A549 (cell line): Measurements from ENCODE around the gene KANSL1. TPM values are rescaled to one million over a fixed set of nuclear protein-coding genes. Genes with fewer than 3 reads are reported as not detected.

ENCODE experiments used
- ATAC-seq, 2 experiments: fragments of 200-7000 bp in 1 of 2; fragments of >200 bp in 1 of 2; cut with Nextera tagmentation in 1 of 2; cut with Tn5 transposase in 1 of 2; 3 replicates each; pipeline versions ENCODE4 v1.8.0 to v1.9.1; 2018 to 2020; ENCODE audit warnings: mild to moderate bottlenecking in 1 of 2, moderate library complexity in 1 of 2
- CTCF ChIA-PET: fragments of 300-600 bp; sonication (Branson Sonifier 250); formaldehyde crosslinking; extraction: SDS; loops from one replicate; lab custom pipeline; 2021; ENCODE audit warnings: antibody characterized with exemption, inconsistent platforms; lab: Yijun Ruan, JAX
- POLR2A ChIA-PET: fragments of 350-600 bp; formaldehyde crosslinking; extraction: SDS; loops from one replicate; lab custom pipeline; 2021; ENCODE audit warnings: antibody characterized with exemption, inconsistent platforms; lab: Yijun Ruan, JAX
- DNase-seq, 2 experiments: peaks; one replicate each; pipeline versions ENCODE4 v3.0.0 to v3.0.0-alpha.2; 2011 to 2016; ENCODE audit warnings: low read depth in 1 of 2, low spot score in 1 of 2
- FAIRE-seq: peaks from 2 replicates; lab custom pipeline; 2011; peaks lifted over from hg19 to GRCh38; lab: Jason Lieb, UNC
- H3K27ac ChIP-seq, 2 experiments: fragments of >200 bp; sonication (Bioruptor Twin); formaldehyde crosslinking; 3 replicates each; pipeline ENCODE4 v1.5.1; 2016 to 2017
- H3K4me1 ChIP-seq: fragments of >200 bp; sonication (Bioruptor Twin); formaldehyde crosslinking; 3 replicates; pipeline ENCODE4 v1.6.1; 2016
- H3K4me2 ChIP-seq: fragments of >200 bp; sonication (Bioruptor Twin); formaldehyde crosslinking; 3 replicates; pipeline ENCODE4 v1.6.1; 2016
- H3K4me3 ChIP-seq: fragments of >200 bp; sonication (Bioruptor Twin); formaldehyde crosslinking; 3 replicates; pipeline ENCODE4 v1.5.1; 2016
- H3K9me3 ChIP-seq: fragments of >200 bp; sonication (Bioruptor Twin); formaldehyde crosslinking; 3 replicates; pipeline ENCODE4 v1.6.1; 2016
- BCL3 ChIP-seq: fragments of >200 bp; sonication (Bioruptor Twin); formaldehyde crosslinking; IDR thresholded peaks from 3 replicates; pipeline ENCODE4 v1.6.1; 2016
- BHLHE40 ChIP-seq: IDR thresholded peaks from 2 replicates; pipeline ENCODE4 v1.6.1; 2012; ENCODE audit warnings: low read depth, low read length, inconsistent platforms
- CBX2 ChIP-seq: fragments of 200-600 bp; sonication (generic); IDR thresholded peaks from 2 replicates; pipeline ENCODE4 v1.6.1; 2016; ENCODE audit warnings: low read depth, mild to moderate bottlenecking, borderline replicate concordance
- CBX8 ChIP-seq: fragments of 200-600 bp; sonication (generic); IDR thresholded peaks from 2 replicates; pipeline ENCODE4 v1.6.1; 2016
- CHD4 ChIP-seq: fragments of 200-600 bp; sonication (generic); IDR thresholded peaks from 2 replicates; pipeline ENCODE4 v1.6.1; 2016; ENCODE audit warnings: antibody characterized with exemption, mild to moderate bottlenecking, borderline replicate concordance
- E2F6 ChIP-seq: IDR thresholded peaks from 2 replicates; pipeline ENCODE4 v1.6.1; 2012; ENCODE audit warnings: low read depth, borderline replicate concordance
- ESRRA ChIP-seq: fragments of 150-350 bp; IDR thresholded peaks from 2 replicates; pipeline ENCODE4 v1.6.1; 2014; ENCODE audit warnings: mild to moderate bottlenecking, low read length, borderline replicate concordance
- FOSB ChIP-seq: fragments of 250-450 bp; sonication (Bioruptor Pico); IDR thresholded peaks from 2 replicates; pipeline ENCODE4 v1.5.0; 2020; ENCODE audit warnings: mild to moderate bottlenecking, moderate library complexity
- HDAC2 ChIP-seq: fragments of 200-600 bp; sonication (generic); IDR thresholded peaks from 2 replicates; pipeline ENCODE4 v1.6.1; 2016
- HEYL ChIP-seq: fragments of 250-450 bp; sonication (Bioruptor Pico); IDR thresholded peaks from 2 replicates; pipeline ENCODE4 v1.8.0; 2021; ENCODE audit warnings: mild to moderate bottlenecking, moderate library complexity
- HOXA7 ChIP-seq: fragments of 250-450 bp; sonication (Bioruptor Pico); IDR thresholded peaks from 2 replicates; pipeline ENCODE4 v1.5.0; 2020; ENCODE audit warnings: mild to moderate bottlenecking, moderate library complexity
- HOXB13 ChIP-seq: fragments of 250-450 bp; sonication (Bioruptor Pico); IDR thresholded peaks from 2 replicates; pipeline ENCODE4 v1.5.0; 2020; ENCODE audit warnings: low read depth, mild to moderate bottlenecking, moderate library complexity
- JUN ChIP-seq, 2 experiments: fragments of >200 bp; sonication (Bioruptor Twin); formaldehyde crosslinking; IDR thresholded peaks; 2 replicates in 1 of 2; 3 replicates in 1 of 2; pipeline ENCODE4 v1.6.1; 2016 to 2017
- JUNB ChIP-seq: fragments of >200 bp; sonication (Bioruptor Twin); formaldehyde crosslinking; IDR thresholded peaks from 2 replicates; pipeline ENCODE4 v1.6.1; 2016
- KDM1A ChIP-seq: fragments of 200-600 bp; sonication (generic); IDR thresholded peaks from 2 replicates; pipeline ENCODE4 v1.6.1; 2016; ENCODE audit warnings: low read depth, mild to moderate bottlenecking
- KDM5A ChIP-seq: fragments of 200-600 bp; sonication (generic); IDR thresholded peaks from 2 replicates; pipeline ENCODE4 v1.6.1; 2016; ENCODE audit warnings: antibody characterized with exemption, mild to moderate bottlenecking
- MAX ChIP-seq: IDR thresholded peaks from 2 replicates; pipeline ENCODE4 v1.6.1; 2012
- MYC ChIP-seq: IDR thresholded peaks from 2 replicates; pipeline ENCODE4 v1.6.1; 2012; ENCODE audit warnings: mild to moderate bottlenecking, inconsistent platforms, low read length, improper control_type of control experiment, borderline replicate concordance
- NFE2L2 ChIP-seq: fragments of 150-350 bp; conservative IDR thresholded peaks from 2 replicates; pipeline ENCODE4 v1.6.1; 2014; ENCODE audit warnings: low read length
- PHF8 ChIP-seq: fragments of 200-600 bp; sonication (generic); IDR thresholded peaks from 2 replicates; pipeline ENCODE4 v1.6.1; 2016; ENCODE audit warnings: low read depth, mild to moderate bottlenecking, antibody characterized with exemption, moderate library complexity, borderline replicate concordance
- RNF2 ChIP-seq: fragments of 200-600 bp; sonication (generic); IDR thresholded peaks from 2 replicates; pipeline ENCODE4 v1.6.1; 2016; ENCODE audit warnings: low read depth, mild to moderate bottlenecking, antibody characterized with exemption, moderate library complexity, borderline replicate concordance
- ZC3H11A ChIP-seq: fragments of 450-650 bp; IDR thresholded peaks from 2 replicates; pipeline ENCODE4 v1.6.1; 2014; ENCODE audit warnings: antibody characterized with exemption, mild to moderate bottlenecking
- ZFP36 ChIP-seq: fragments of 450-650 bp; IDR thresholded peaks from 2 replicates; pipeline ENCODE4 v1.6.1; 2014; ENCODE audit warnings: borderline replicate concordance; ENCODE audit not compliant: partially characterized antibody
- WGBS: methylation state at CpG from one replicate; pipeline ENCODE4 v1.1.6; 2017; ENCODE audit errors: missing lambda C conversion rate; 5-methylcytosine and 5-hydroxymethylcytosine counted together
- polyA plus RNA-seq, 4 experiments: library from polyadenylated mRNA; depleted of rRNA in 3 of 4; stranded (reverse); fragments of >200 nt; fragmentation: RNase III in 1 of 4; extraction: RNeasy Plus Mini Kit Qiagen cat#74134 plus additional on column Dnase treatment in 1 of 4; gene quantifications; 2 replicates in 3 of 4; 3 replicates in 1 of 4; pipeline ENCODE4 v1.2.3, GENCODE V29; 2011 to 2017

Gene KANSL1
- polyA plus RNA-seq, 2 of the 4 experiments (the other 2 are of a cell fraction), result 22.6 to 27.9 TPM

- ChIA-PET CTCF (interaction anchor here (0.6 to 1.9 kb wide), 8 partner anchors 12 to 257 kb away, joined by 3 to 10 read pairs (median 4); no protein-coding TSS in a partner anchor), POLR2A (interaction anchor here (0.6 kb wide), 1 partner anchor 760 kb away, joined by 3 read pairs; no protein-coding TSS in a partner anchor)
- Histone ChIP-seq H3K4me3 (no peak overlapping the region), H3K4me2 (no peak overlapping the region), H3K4me1 (no peaks in the 10 kb centered on the region), H3K27ac (no peak overlapping the region), H3K9me3 (no peaks in the 10 kb centered on the region)
- no peak for FAIRE-seq
- TF ChIP-seq NFE2L2 (no peak), BHLHE40 (no peak), KDM5A (no peak), CBX8 (no peak), HOXA7 (CRISPR knock-in tag) (no peak), ESRRA (no peak), ZC3H11A (no peak), JUNB (no peak), CHD4 (no peak), BCL3 (no peak), PHF8 (no peak), FOSB (CRISPR knock-in tag) (no peak), E2F6 (no peak), ZFP36 (no peak), HDAC2 (no peak), MAX (no peak), CBX2 (no peak), KDM1A (no peak), JUN (IDR thresholded peaks at IDR 0.05) (no peak), MYC (no peak)
- no peak for ATAC-seq
- 97% methylated on average over 6 of the region's 6 CpGs for WGBS
- DNase-seq, result no peak
These were observed 163.6 kb downstream of the KANSL1 start for GRCh38 chr17:46029627-46030026.

GRCh38 chr17:46028981-46029565 is 164.2 kb downstream of the KANSL1 start:
- TF ChIP-seq BHLHE40 (no peak), HEYL (CRISPR knock-in tag) (no peak), HOXB13 (CRISPR knock-in tag) (no peak), NFE2L2 (no peak)
- TF ChIP-seq, all 56 proteins: peak for 0
- Histone ChIP-seq H3K4me3 (no peak overlapping the region), H3K4me2 (no peak overlapping the region), H3K9me3 (no peaks in the 10 kb centered on the region), H3K27ac (no peak overlapping the region), H3K4me1 (no peaks in the 10 kb centered on the region)
- 87% methylated on average over 4 of the region's 4 CpGs for WGBS
- FAIRE-seq (no peak), ATAC-seq (no peak), DNase-seq (no peak)
- ChIA-PET CTCF (interaction anchor here (0.8 to 1.9 kb wide), 11 partner anchors 9 to 258 kb away, joined by 3 to 10 read pairs (median 4); partner anchors contain the start of gene KANSL1), POLR2A (no interaction called here)

GRCh38 chr17:46028374-46028773 is 164.9 kb downstream of the KANSL1 start:
- H3K4me1 ChIP-seq, result no peaks in the 10 kb centered on the region
- ATAC-seq (no peak), DNase-seq (no peak), FAIRE-seq (no peak)
- H3K27ac ChIP-seq, result no peak overlapping the region
- no peak for TF ChIP-seq HOXB13 (CRISPR knock-in tag)
- no peak for TF ChIP-seq RNF2
- H3K4me3 ChIP-seq, result no peak overlapping the region
- WGBS, result 90% methylated on average over 3 of the region's 3 CpGs
- POLR2A ChIA-PET, result no interaction called here
- no peak overlapping the region for H3K4me2 ChIP-seq
- no peaks in the 10 kb centered on the region for H3K9me3 ChIP-seq
- CTCF ChIA-PET, result interaction anchor here (0.6 to 3.0 kb wide), 14 partner anchors 8 to 259 kb away, joined by 3 to 20 read pairs (median 4); partner anchors contain the start of gene KANSL1
